HepG2 (cell line): Measurements from ENCODE around the gene CDK6. TPM values are rescaled to one million over a fixed set of nuclear protein-coding genes. Genes with fewer than 3 reads are reported as not detected.
A peak's percentile ranks its signal among the peaks of the same experiment; 100 is the strongest.

ENCODE experiments used
- ATAC-seq: fragments of 200-7000 bp; cut with Tn5 transposase; 3 replicates; pipeline ENCODE4 v1.9.1; 2020; ENCODE audit warnings: mild to moderate bottlenecking, moderate library complexity
- BruUV-seq: library from RNA; stranded (reverse); fragments of 400-500 nt; replicated peaks from 2 replicates; lab custom pipeline; 2021; lab: Mats Ljungman, UMichigan
- CTCF ChIA-PET: fragments of 300-600 bp; formaldehyde crosslinking; extraction: SDS; loops from one replicate; lab custom pipeline; 2021; ENCODE audit warnings: low total read pairs, inconsistent platforms, low intra/inter-chr PET ratio; lab: Yijun Ruan, JAX
- POLR2A ChIA-PET: fragments of 350-600 bp; sonication (Branson Sonifier 250); formaldehyde crosslinking; loops from one replicate; lab custom pipeline; 2020; ENCODE audit warnings: antibody characterized with exemption, inconsistent platforms; lab: Yijun Ruan, JAX
- DNase-seq: peaks from one replicate; pipeline ENCODE4 v3.0.0-alpha.2; 2015; ENCODE audit warnings: low spot score
- FAIRE-seq: peaks from 3 replicates; lab custom pipeline; 2011; peaks lifted over from hg19 to GRCh38; lab: Jason Lieb, UNC
- H2AFZ ChIP-seq: one replicate; pipeline ENCODE4 v1.6.1; 2011; ENCODE audit warnings: low read length, inconsistent platforms
- H3K27ac ChIP-seq: fragments of 300-600 bp; 3 replicates; pipeline ENCODE4 v1.8.0; 2011; ENCODE audit warnings: mixed run types, mild to moderate bottlenecking, mixed read lengths, low read length, inconsistent platforms; ENCODE audit not compliant: insufficient read depth; ENCODE audit errors: extremely low read length
- H3K27me3 ChIP-seq, 2 experiments: fragments of 200-600 bp in 1 of 2; 2 replicates in 1 of 2; 3 replicates in 1 of 2; pipeline versions ENCODE4 v1.6.0 to v1.8.0; 2011; ENCODE audit warnings: low read length in 2 of 2, mild to moderate bottlenecking in 2 of 2, moderate library complexity in 2 of 2, inconsistent platforms in 1 of 2; ENCODE audit not compliant: insufficient read depth in 2 of 2, control insufficient read depth in 1 of 2
- H3K36me3 ChIP-seq, 2 experiments: fragments of 200-600 bp in 1 of 2; replicated peaks in 1 of 2; 2 replicates in 1 of 2; 3 replicates in 1 of 2; pipeline versions ENCODE4 v1.5.1 to v1.8.0; 2011; ENCODE audit warnings: low read length in 2 of 2, inconsistent platforms in 1 of 2; ENCODE audit not compliant: insufficient read depth in 2 of 2, control insufficient read depth in 1 of 2
- H3K4me1 ChIP-seq: 2 replicates; pipeline ENCODE4 v1.5.1; 2012; ENCODE audit warnings: low read length, inconsistent platforms; ENCODE audit not compliant: insufficient read depth
- H3K4me2 ChIP-seq: 2 replicates; pipeline ENCODE4 v1.6.0; 2011; ENCODE audit warnings: low read depth, low read length, inconsistent platforms
- H3K4me3 ChIP-seq, 3 experiments: fragments of 200-600 bp in 1 of 3; sonication (generic), shearing (Covaris generic) in 1 of 3; replicated peaks in 1 of 3; 2 replicates each; pipeline ENCODE4 v1.5.1; 2011 to 2016; ENCODE audit warnings: low read length in 3 of 3, inconsistent platforms in 2 of 3, low read depth in 2 of 3, mild to moderate bottlenecking in 2 of 3, control low read depth in 1 of 3, mixed read lengths in 1 of 3; ENCODE audit not compliant: insufficient read depth in 1 of 3
- H3K79me2 ChIP-seq: one replicate; pipeline ENCODE4 v1.6.1; 2011; ENCODE audit warnings: low read length, inconsistent platforms; ENCODE audit not compliant: insufficient read depth
- H3K9ac ChIP-seq: 2 replicates; pipeline ENCODE4 v1.6.0; 2011; ENCODE audit warnings: mild to moderate bottlenecking, low read depth, low read length, inconsistent platforms; ENCODE audit not compliant: insufficient read depth
- H3K9me3 ChIP-seq: 2 replicates; pipeline ENCODE4 v1.5.1; 2012; ENCODE audit warnings: mild to moderate bottlenecking, low read length
- H4K20me1 ChIP-seq: 2 replicates; pipeline ENCODE4 v1.6.0; 2011; ENCODE audit warnings: inconsistent platforms, mild to moderate bottlenecking, low read length, moderate library complexity; ENCODE audit not compliant: insufficient read depth
- EED ChIP-seq: sonication (generic); formaldehyde crosslinking; IDR thresholded peaks from 2 replicates; pipeline ENCODE4 v1.5.0; 2020; ENCODE audit warnings: mild to moderate bottlenecking, missing genetic modification reagents
- GATA4 ChIP-seq: sonication (generic); IDR thresholded peaks from 2 replicates; pipeline ENCODE4 v1.6.1; 2016; ENCODE audit warnings: antibody characterized with exemption, low read depth, borderline replicate concordance
- PITX1 ChIP-seq: sonication (generic); formaldehyde crosslinking; IDR thresholded peaks from 2 replicates; pipeline ENCODE4 v1.5.1; 2020; ENCODE audit warnings: mild to moderate bottlenecking, missing genetic modification reagents
- RBM22 ChIP-seq: fragments of 200-400 bp; formaldehyde crosslinking; optimal IDR thresholded peaks from 2 replicates; pipeline ENCODE3; 2017; ENCODE audit warnings: mild to moderate bottlenecking, low read length, moderate library complexity
- ZBED4 ChIP-seq: sonication (generic); formaldehyde crosslinking; IDR thresholded peaks from 2 replicates; pipeline ENCODE4 v1.4.0; 2020; ENCODE audit warnings: missing genetic modification reagents, borderline replicate concordance
- ZFP1 ChIP-seq: IDR thresholded peaks from 2 replicates; pipeline ENCODE4 v1.6.1; 2016
- ZNF17 ChIP-seq: sonication (generic); formaldehyde crosslinking; IDR thresholded peaks from 2 replicates; pipeline ENCODE4 v1.5.0; 2020; ENCODE audit warnings: mild to moderate bottlenecking, missing genetic modification reagents
- ZNF292 ChIP-seq: sonication (generic); formaldehyde crosslinking; IDR thresholded peaks from 2 replicates; pipeline ENCODE4 v1.8.1; 2022; ENCODE audit warnings: mild to moderate bottlenecking, low read depth, missing genetic modification reagents, borderline replicate concordance
- ZNF354B ChIP-seq: sonication (generic); formaldehyde crosslinking; IDR thresholded peaks from 2 replicates; pipeline ENCODE4 v1.8.0; 2022; ENCODE audit warnings: mild to moderate bottlenecking, missing genetic modification reagents
- ZNF558 ChIP-seq: sonication (generic); formaldehyde crosslinking; IDR thresholded peaks from 2 replicates; pipeline ENCODE4 v1.9.0; 2022; ENCODE audit warnings: mild to moderate bottlenecking, missing genetic modification reagents, borderline replicate concordance
- ZNF678 ChIP-seq: sonication (generic); formaldehyde crosslinking; IDR thresholded peaks from 2 replicates; pipeline ENCODE4 v1.4.0; 2020; ENCODE audit warnings: mild to moderate bottlenecking, missing genetic modification reagents
- ZNF709 ChIP-seq: sonication (generic); formaldehyde crosslinking; IDR thresholded peaks from 2 replicates; pipeline ENCODE4 v1.5.0; 2020; ENCODE audit warnings: mild to moderate bottlenecking, missing genetic modification reagents
- ZNF883 ChIP-seq: sonication (generic); formaldehyde crosslinking; IDR thresholded peaks from 2 replicates; pipeline ENCODE4 v1.5.1; 2020; ENCODE audit warnings: mild to moderate bottlenecking, missing genetic modification reagents; ENCODE audit errors: not compliant biosample characterization
- ZUFSP ChIP-seq: sonication (generic); formaldehyde crosslinking; IDR thresholded peaks from 2 replicates; pipeline ENCODE4 v1.9.0; 2021; ENCODE audit warnings: missing genetic modification reagents, mild to moderate bottlenecking, borderline replicate concordance
- WGBS: methylation state at CpG from one replicate; pipeline ENCODE4 v1.1.6; 2017; ENCODE audit warnings: low lambda C conversion rate; 5-methylcytosine and 5-hydroxymethylcytosine counted together
- in situ Hi-C: cut with HindIII; loops from 2 replicates; pipeline ENCODE4 v1.10.0; 2017; ENCODE audit warnings: low pct_unique_long_range_greater_than_20kb; ENCODE audit not compliant: extremely low pct_ligation_motif_present
- intact Hi-C: fragments of 100-400 bp; cut with micrococcal nuclease; formaldehyde crosslinking; loops from one replicate; pipeline ENCODE4 v1.10.0; 2022; ENCODE audit not compliant: unreplicated experiment
- polyA plus RNA-seq, 8 experiments: library from polyadenylated mRNA; depleted of rRNA in 3 of 8; stranded (reverse) in 7 of 8; unstranded in 1 of 8; fragments of >200 nt; fragmentation: Illumina TruSeq in 4 of 8; extraction: Trizol in 4 of 8; gene quantifications; 2 replicates each; pipeline versions ENCODE4 v1.2.1 to v1.2.3, GENCODE V29; 2011 to 2016; ENCODE audit warnings: low read depth in 4 of 8, missing spikeins in 1 of 8, mixed read lengths in 1 of 8; ENCODE audit not compliant: insufficient read depth in 1 of 8
- total RNA-seq, 5 experiments: library from RNA; depleted of rRNA; stranded (reverse); fragments of >200 nt; fragmentation: Illumina TruSeq; extraction: Trizol; gene quantifications; 2 replicates each; pipeline ENCODE4 v1.2.3, GENCODE V29; 2016; ENCODE audit warnings: low read depth in 1 of 5

Gene CDK6
- total and polyA plus RNA-seq, 2 of the 13 experiments (the other 11 are each of a cell fraction or from before 2014, with no cell fraction given), result 34.6 to 90.8 TPM

- POLR2A ChIA-PET, result no interaction called here
- H4K20me1 ChIP-seq, result no peaks in the 10 kb centered on the region; the same call in 1 of the 2 replicates
- H3K9me3 ChIP-seq, result no peaks in the 10 kb centered on the region
- H3K4me1 ChIP-seq, result no peaks in the 10 kb centered on the region
- H3K4me3 ChIP-seq, result no peak overlapping the region
- no peak overlapping the region for H2AFZ ChIP-seq
- no peak for DNase-seq
- in situ Hi-C loops, result no loop called here
- H3K79me2 ChIP-seq, result no peaks in the 10 kb centered on the region
- H3K4me2 ChIP-seq, result no peak overlapping the region
- FAIRE-seq, result no peak
- H3K9ac ChIP-seq, result no peak overlapping the region
- CTCF ChIA-PET, result no interaction called here
- no peaks in the 10 kb centered on the region for H3K27me3 ChIP-seq
- peaks cover 31 to 89% of the 10 kb centered on the region in 2 experiments for H3K36me3 ChIP-seq
- intact Hi-C loops, result no loop called here
- WGBS, result 93% methylated on average over 5 of the region's 5 CpGs
- H3K27ac ChIP-seq, result no peak overlapping the region
- no TSS peak for BruUV-seq
- TF ChIP-seq RBM22 (peak; percentile 22), ZNF17 (CRISPR knock-in tag) (no peak)
- TF ChIP-seq, all 625 proteins: peak for 1
- ATAC-seq, result peak; percentile 39; the same call in 2 of the 3 replicates
Observed at GRCh38 chr7:92614660-92615174, 221.7 kb downstream of the CDK6 start.

- no peak for FAIRE-seq
- intact Hi-C loops, result no loop called here
- in situ Hi-C loops, result no loop called here
- TF ChIP-seq ZUFSP (CRISPR knock-in tag) (no peak), ZNF678 (CRISPR knock-in tag) (no peak), EED (no peak), ZNF709 (CRISPR knock-in tag) (no peak), GATA4 (no peak), ZFP1 (CRISPR knock-in tag) (no peak), ZNF354B (CRISPR knock-in tag) (no peak), PITX1 (CRISPR knock-in tag) (no peak), ZNF292 (CRISPR knock-in tag) (no peak), ZBED4 (CRISPR knock-in tag) (no peak), ZNF558 (CRISPR knock-in tag) (no peak), ZNF883 (CRISPR knock-in tag) (no peak)
Observed at GRCh38 chr7:92613720-92614119, 222.7 kb downstream of the CDK6 start.

More at GRCh38 chr7:92613720-92614119, 222.7 kb downstream of the CDK6 start:
- no peaks in the 10 kb centered on the region; the same call in 1 of the 2 replicates for H4K20me1 ChIP-seq
- WGBS, result 96% methylated on average over 3 of the region's 3 CpGs
- H3K4me3 ChIP-seq, result no peak overlapping the region
- ATAC-seq, result no peak
- no peak overlapping the region for H3K9ac ChIP-seq
- H3K4me1 ChIP-seq, result no peaks in the 10 kb centered on the region
- no peaks in the 10 kb centered on the region for H3K27me3 ChIP-seq
- peaks cover 27 to 82% of the 10 kb centered on the region in 2 experiments for H3K36me3 ChIP-seq
- H3K79me2 ChIP-seq, result no peaks in the 10 kb centered on the region
- H3K4me2 ChIP-seq, result no peak overlapping the region
- no peak for DNase-seq
- TSS peak; percentile 2 for BruUV-seq
- H3K9me3 ChIP-seq, result no peaks in the 10 kb centered on the region
- POLR2A ChIA-PET, result no interaction called here
- CTCF ChIA-PET, result no interaction called here
- no peak overlapping the region for H2AFZ ChIP-seq
- H3K27ac ChIP-seq, result no peak overlapping the region
